ENCODE measurements around the gene VLDLR. TPM values are rescaled to one million over a fixed set of nuclear protein-coding genes. Genes with fewer than 3 reads are reported as not detected.

Gene VLDLR
- total and polyA plus RNA-seq, 3 experiments from 2014 or later, result 0.90 to 2.6 (median 2.5) TPM

DNA sequence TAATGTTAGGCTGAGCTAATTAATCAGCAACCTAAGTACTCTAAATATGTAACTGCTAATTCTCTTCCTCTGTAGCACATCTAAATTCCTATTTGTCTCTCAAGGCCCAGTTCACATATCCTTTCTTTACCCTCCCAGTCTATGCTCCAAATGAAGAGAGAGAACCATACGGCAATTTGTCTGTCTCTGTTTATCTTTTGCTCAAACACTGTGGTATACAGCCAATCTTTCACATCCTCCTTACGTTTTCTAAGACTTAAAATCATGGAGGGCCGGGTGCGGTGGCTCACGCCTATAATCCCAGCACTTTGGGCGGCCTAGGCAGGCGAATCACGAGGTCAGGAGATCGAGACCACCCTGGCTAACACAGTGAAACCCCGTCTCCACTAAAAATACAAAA lies 15.8 kb downstream of the VLDLR start:
- peaks cover 0 to 9% (median 0%) of the 10 kb centered on the region in 3 donors for H3K36me3 Mint-ChIP-seq
- H3K27ac ChIP-seq (ENCODE audit: low read depth, low read length), result no peak overlapping the region
- H3K4me3 Mint-ChIP-seq, result no peak overlapping the region

DNA sequence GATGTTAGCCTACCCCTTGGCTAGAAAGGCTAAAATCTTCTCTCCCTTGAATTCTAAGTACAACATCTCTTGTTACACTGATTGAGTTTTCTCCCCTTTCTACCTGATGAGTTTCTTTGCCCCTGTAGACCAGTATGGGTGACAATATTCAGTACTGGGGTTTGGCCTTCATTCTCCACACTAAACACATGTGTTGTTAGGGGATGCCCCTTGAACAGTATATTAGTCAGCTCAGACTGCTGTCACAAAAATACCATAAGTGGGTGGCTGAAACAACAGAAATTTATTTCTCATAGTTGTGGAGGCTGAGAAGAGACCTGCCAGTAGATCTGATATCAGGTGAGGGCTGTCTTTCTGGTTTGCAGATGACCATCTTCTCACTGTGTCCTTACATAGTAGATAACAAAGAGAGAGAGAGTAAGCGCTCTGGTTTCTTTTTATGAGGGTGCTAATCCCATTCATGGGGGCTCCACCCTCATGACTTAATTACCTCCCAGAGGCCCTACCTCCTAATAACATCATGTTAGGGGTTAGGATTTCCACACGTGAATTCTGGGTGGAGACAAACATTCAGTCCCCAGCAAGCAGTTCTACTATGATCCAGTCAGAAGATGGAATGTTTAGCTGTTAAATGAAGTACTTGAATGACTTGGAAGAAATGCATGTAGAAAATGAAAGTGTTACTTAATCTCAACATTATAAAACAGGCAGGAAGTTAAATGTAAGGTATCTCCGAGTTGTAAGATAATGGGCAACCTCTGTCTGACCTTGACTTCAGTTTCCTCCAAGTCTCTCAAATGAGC lies 17.5 kb downstream of the VLDLR start:
- POLR2A ChIA-PET, result no interaction called here
- no peaks in the 10 kb centered on the region for H3K9me3 Mint-ChIP-seq
- no peak for DNase-seq
- Histone ChIP-seq H3K4me3 (ENCODE audit: low read length) (no peak overlapping the region), H3K4me1 (ENCODE audit: insufficient read depth, low read length) (no peaks in the 10 kb centered on the region), H3K27me3 (ENCODE audit: insufficient read depth, low read length, poor library complexity, severe bottlenecking) (no peaks in the 10 kb centered on the region), H3K27ac (ENCODE audit: low read depth, low read length) (no peak overlapping the region), H3K36me3 (ENCODE audit: insufficient read depth, low read length) (no peaks in the 10 kb centered on the region), H3K9me3 (ENCODE audit: low read length) (no peaks in the 10 kb centered on the region)
- H3K27ac Mint-ChIP-seq, result no peak overlapping the region
- CTCF ChIA-PET, result no interaction called here
- no peak overlapping the region for H3K4me3 Mint-ChIP-seq
- peaks cover 1 to 5% of the 10 kb centered on the region in 2 donors for H3K27me3 Mint-ChIP-seq
- H3K36me3 Mint-ChIP-seq, result peaks cover 0 to 18% (median 3%) of the 10 kb centered on the region in 3 donors
- H3K4me1 Mint-ChIP-seq, result no peaks in the 10 kb centered on the region

More for the DNA sequence above, 15.8 kb downstream of the VLDLR start:
- no peaks in the 10 kb centered on the region for H3K9me3 ChIP-seq (ENCODE audit: low read length)
- H3K4me1 ChIP-seq (ENCODE audit: insufficient read depth, low read length), result no peaks in the 10 kb centered on the region
- Mint-ChIP-seq H3K27ac (no peak overlapping the region), H3K4me1 (no peaks in the 10 kb centered on the region), H3K9me3 (peaks cover 0 to 3% (median 0%) of the 10 kb centered on the region in 5 donors), H3K27me3 (peaks cover 1 to 5% of the 10 kb centered on the region in 2 donors)
- no peak for DNase-seq
- no peaks in the 10 kb centered on the region for H3K36me3 ChIP-seq (ENCODE audit: insufficient read depth, low read length)
- no peaks in the 10 kb centered on the region for H3K27me3 ChIP-seq (ENCODE audit: insufficient read depth, low read length, poor library complexity, severe bottlenecking)
- H3K4me3 ChIP-seq (ENCODE audit: low read length), result no peak overlapping the region
- POLR2A ChIA-PET, result no interaction called here
- CTCF ChIA-PET, result no interaction called here

DNA sequence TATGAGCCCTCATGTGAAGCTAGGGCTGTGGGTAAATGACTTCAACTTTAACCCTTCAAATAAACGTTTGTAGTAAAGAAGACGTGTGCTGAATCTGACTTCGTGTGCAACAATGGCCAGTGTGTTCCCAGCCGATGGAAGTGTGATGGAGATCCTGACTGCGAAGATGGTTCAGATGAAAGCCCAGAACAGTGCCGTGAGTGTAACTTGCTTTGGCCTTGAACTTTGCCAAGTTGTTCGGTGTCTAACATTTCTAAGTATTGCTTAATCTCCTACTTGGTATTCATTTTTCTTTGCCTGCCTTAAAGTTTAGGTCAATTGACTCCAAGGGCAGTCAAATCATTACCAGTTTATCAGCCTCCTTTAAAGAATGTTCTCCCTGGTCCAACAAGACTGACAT lies 18.2 kb downstream of the VLDLR start:
- H3K9me3 Mint-ChIP-seq, result no peaks in the 10 kb centered on the region
- H3K36me3 Mint-ChIP-seq, result peaks cover 0 to 18% (median 3%) of the 10 kb centered on the region in 3 donors
- Histone ChIP-seq H3K4me1 (ENCODE audit: insufficient read depth, low read length) (no peaks in the 10 kb centered on the region), H3K4me3 (ENCODE audit: low read length) (no peak overlapping the region), H3K9me3 (ENCODE audit: low read length) (no peaks in the 10 kb centered on the region), H3K27ac (ENCODE audit: low read depth, low read length) (no peak overlapping the region), H3K36me3 (ENCODE audit: insufficient read depth, low read length) (no peaks in the 10 kb centered on the region), H3K27me3 (ENCODE audit: insufficient read depth, low read length, poor library complexity, severe bottlenecking) (no peaks in the 10 kb centered on the region)
- DNase-seq, result no peak
- H3K27ac Mint-ChIP-seq, result no peak overlapping the region
- CTCF ChIA-PET, result no interaction called here
- no peak overlapping the region for H3K4me3 Mint-ChIP-seq
- H3K27me3 Mint-ChIP-seq, result peaks cover under 1 to 1% of the 10 kb centered on the region in 2 donors
- POLR2A ChIA-PET, result no interaction called here
- H3K4me1 Mint-ChIP-seq, result no peaks in the 10 kb centered on the region

DNA sequence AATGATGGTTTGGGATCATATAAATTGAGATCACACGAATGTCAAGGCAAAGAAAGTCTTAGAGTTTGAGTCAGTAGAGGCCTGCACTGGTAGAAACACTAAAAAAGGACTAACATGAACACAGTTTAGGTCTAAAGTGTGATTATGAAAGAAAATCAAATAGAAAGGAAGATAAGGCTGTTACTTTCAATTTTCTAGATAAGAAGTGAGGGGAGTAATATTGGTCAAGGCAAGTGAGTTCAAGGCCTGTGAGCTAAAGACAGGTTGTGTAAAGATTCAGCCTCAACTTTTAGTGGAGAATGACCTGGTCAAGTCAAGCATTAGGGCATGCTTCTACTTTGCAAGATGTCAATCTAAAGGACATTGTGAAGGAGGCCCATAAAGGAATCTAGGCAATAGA lies 19.0 kb downstream of the VLDLR start:
- Histone ChIP-seq H3K27ac (ENCODE audit: low read depth, low read length) (no peak overlapping the region), H3K36me3 (ENCODE audit: insufficient read depth, low read length) (no peaks in the 10 kb centered on the region), H3K27me3 (ENCODE audit: insufficient read depth, low read length, poor library complexity, severe bottlenecking) (no peaks in the 10 kb centered on the region), H3K4me3 (ENCODE audit: low read length) (no peak overlapping the region), H3K9me3 (ENCODE audit: low read length) (no peaks in the 10 kb centered on the region), H3K4me1 (ENCODE audit: insufficient read depth, low read length) (no peaks in the 10 kb centered on the region)
- Mint-ChIP-seq H3K27ac (no peak overlapping the region), H3K4me3 (no peak overlapping the region), H3K36me3 (peaks cover 0 to 18% (median 3%) of the 10 kb centered on the region in 3 donors), H3K4me1 (no peaks in the 10 kb centered on the region), H3K27me3 (peaks cover 0 to 1% of the 10 kb centered on the region in 2 donors), H3K9me3 (no peaks in the 10 kb centered on the region)
- ChIA-PET CTCF (no interaction called here), POLR2A (no interaction called here)
- no peak for DNase-seq

DNA sequence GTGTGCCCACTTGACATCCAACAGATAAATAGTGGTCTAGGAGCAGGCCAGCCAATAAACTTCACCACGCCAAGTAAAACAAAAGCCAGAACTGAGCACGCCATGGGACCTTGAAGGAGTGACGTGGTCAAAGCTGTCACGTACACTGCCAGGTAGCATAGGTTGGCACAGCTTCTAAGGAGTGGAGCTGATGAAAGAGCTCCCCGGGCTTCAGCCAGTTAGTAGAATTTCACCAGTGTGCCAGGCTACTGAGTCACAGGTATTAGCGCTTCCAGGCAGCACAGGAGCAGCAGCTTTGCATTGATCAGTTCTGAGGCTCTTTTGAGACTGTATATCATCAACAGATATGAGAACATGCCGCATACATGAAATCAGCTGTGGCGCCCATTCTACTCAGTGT lies 19.4 kb downstream of the VLDLR start:
- H3K36me3 ChIP-seq (ENCODE audit: insufficient read depth, low read length), result no peaks in the 10 kb centered on the region
- no peak overlapping the region for H3K27ac ChIP-seq (ENCODE audit: low read depth, low read length)
- H3K4me1 Mint-ChIP-seq, result no peaks in the 10 kb centered on the region
- CTCF ChIA-PET, result no interaction called here
- no peak for DNase-seq
- POLR2A ChIA-PET, result no interaction called here
- H3K4me1 ChIP-seq (ENCODE audit: insufficient read depth, low read length), result no peaks in the 10 kb centered on the region
- H3K27ac Mint-ChIP-seq, result no peak overlapping the region
- no peaks in the 10 kb centered on the region for H3K9me3 ChIP-seq (ENCODE audit: low read length)
- H3K27me3 Mint-ChIP-seq, result peaks cover 0 to 1% of the 10 kb centered on the region in 2 donors
- no peaks in the 10 kb centered on the region for H3K9me3 Mint-ChIP-seq
- H3K36me3 Mint-ChIP-seq, result peaks cover 0 to 18% (median 3%) of the 10 kb centered on the region in 3 donors
- no peak overlapping the region for H3K4me3 Mint-ChIP-seq
- no peaks in the 10 kb centered on the region for H3K27me3 ChIP-seq (ENCODE audit: insufficient read depth, low read length, poor library complexity, severe bottlenecking)
- H3K4me3 ChIP-seq (ENCODE audit: low read length), result no peak overlapping the region

DNA sequence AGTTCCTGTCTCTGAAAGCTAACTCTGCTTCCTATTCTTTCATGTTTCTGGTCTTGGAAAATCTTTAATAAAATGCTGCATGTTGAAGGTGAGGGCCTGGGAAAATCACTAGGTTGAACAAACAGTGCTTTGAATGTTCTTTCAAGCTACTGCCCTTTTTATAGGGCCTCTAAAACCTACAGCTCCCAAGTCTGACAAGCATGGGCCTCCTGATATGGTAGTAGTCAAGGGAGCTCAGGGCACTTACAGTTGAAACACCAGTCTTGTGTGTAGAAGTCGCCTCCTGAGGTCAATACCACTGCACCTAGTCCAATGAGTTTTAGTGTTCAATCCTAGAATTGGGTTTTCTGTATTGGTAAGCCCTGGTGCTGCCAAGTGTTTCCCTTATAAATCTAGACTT lies 20.5 kb downstream of the VLDLR start:
- Mint-ChIP-seq H3K9me3 (no peaks in the 10 kb centered on the region), H3K4me3 (no peak overlapping the region), H3K27me3 (peaks cover 0 to 1% of the 10 kb centered on the region in 2 donors), H3K4me1 (no peaks in the 10 kb centered on the region), H3K36me3 (peaks cover 0 to 18% (median 3%) of the 10 kb centered on the region in 3 donors), H3K27ac (no peak overlapping the region)
- Histone ChIP-seq H3K4me1 (ENCODE audit: insufficient read depth, low read length) (no peaks in the 10 kb centered on the region), H3K4me3 (ENCODE audit: low read length) (no peak overlapping the region), H3K27me3 (ENCODE audit: insufficient read depth, low read length, poor library complexity, severe bottlenecking) (no peaks in the 10 kb centered on the region), H3K36me3 (ENCODE audit: insufficient read depth, low read length) (no peaks in the 10 kb centered on the region), H3K9me3 (ENCODE audit: low read length) (no peaks in the 10 kb centered on the region), H3K27ac (ENCODE audit: low read depth, low read length) (no peak overlapping the region)
- ChIA-PET POLR2A (no interaction called here), CTCF (no interaction called here)
- no peak for DNase-seq

DNA sequence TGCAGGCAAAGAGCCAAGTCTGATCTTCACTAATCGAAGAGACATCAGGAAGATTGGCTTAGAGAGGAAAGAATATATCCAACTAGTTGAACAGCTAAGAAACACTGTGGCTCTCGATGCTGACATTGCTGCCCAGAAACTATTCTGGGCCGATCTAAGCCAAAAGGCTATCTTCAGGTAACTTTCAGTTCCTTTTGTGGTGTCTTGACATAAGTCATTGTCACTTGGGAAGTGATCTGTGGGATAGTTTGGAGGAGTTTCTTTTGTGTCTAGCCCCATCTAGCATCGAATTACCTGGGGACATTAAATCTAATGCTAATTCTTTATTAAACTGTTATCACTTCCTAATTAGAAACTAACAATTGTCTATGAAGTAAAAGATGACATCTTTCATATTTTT lies 24.0 kb downstream of the VLDLR start:
- Mint-ChIP-seq H3K27me3 (no peaks in the 10 kb centered on the region), H3K4me1 (no peaks in the 10 kb centered on the region), H3K36me3 (peaks cover 0 to 19% (median 3%) of the 10 kb centered on the region in 3 donors), H3K27ac (no peak overlapping the region), H3K4me3 (no peak overlapping the region), H3K9me3 (no peaks in the 10 kb centered on the region)
- Histone ChIP-seq H3K27me3 (ENCODE audit: insufficient read depth, low read length, poor library complexity, severe bottlenecking) (no peaks in the 10 kb centered on the region), H3K9me3 (ENCODE audit: low read length) (no peaks in the 10 kb centered on the region), H3K27ac (ENCODE audit: low read depth, low read length) (no peak overlapping the region), H3K36me3 (ENCODE audit: insufficient read depth, low read length) (no peaks in the 10 kb centered on the region), H3K4me3 (ENCODE audit: low read length) (no peak overlapping the region), H3K4me1 (ENCODE audit: insufficient read depth, low read length) (no peaks in the 10 kb centered on the region)
- POLR2A ChIA-PET, result no interaction called here
- CTCF ChIA-PET, result no interaction called here
- DNase-seq, result no peak

DNA sequence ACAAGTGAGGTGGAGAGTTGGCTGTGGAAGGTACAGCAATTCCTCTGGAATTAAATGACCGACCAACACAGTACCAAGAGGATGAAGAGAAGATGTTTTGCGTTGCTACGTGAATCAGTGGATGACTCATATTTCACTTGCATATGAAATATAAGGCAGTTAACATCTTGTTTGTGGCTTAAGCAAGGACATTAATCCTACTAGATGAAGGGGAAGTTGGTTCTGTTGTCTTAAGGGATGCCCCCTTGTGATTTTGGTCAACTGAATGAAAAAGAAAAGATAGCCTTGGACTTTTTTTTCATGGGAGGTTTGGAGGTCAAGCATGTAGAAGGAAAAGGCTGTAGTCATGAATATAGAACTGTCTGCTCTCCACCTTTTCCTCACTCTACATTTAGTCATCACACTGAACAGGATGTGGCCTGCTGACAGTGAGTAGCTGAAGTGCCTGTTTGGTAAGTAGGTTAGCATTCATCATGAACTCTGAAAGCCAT lies 33.9 kb downstream of the VLDLR start:
- Histone ChIP-seq H3K9me3 (ENCODE audit: low read length) (no peaks in the 10 kb centered on the region), H3K4me1 (ENCODE audit: insufficient read depth, low read length) (peaks cover 10% of the 10 kb centered on the region), H3K36me3 (ENCODE audit: insufficient read depth, low read length) (no peaks in the 10 kb centered on the region), H3K27me3 (ENCODE audit: insufficient read depth, low read length, poor library complexity, severe bottlenecking) (no peaks in the 10 kb centered on the region), H3K27ac (ENCODE audit: low read depth, low read length) (no peak overlapping the region), H3K4me3 (ENCODE audit: low read length) (no peak overlapping the region)
- CTCF ChIA-PET, result no interaction called here
- Mint-ChIP-seq H3K27me3 (no peaks in the 10 kb centered on the region), H3K4me1 (peaks cover 25 to 30% (median 28%) of the 10 kb centered on the region in 3 donors), H3K4me3 (peak overlapping the region in 5 of 7 donors; percentile 4 to 67 (median 46)), H3K36me3 (peaks cover 0 to 15% (median 1%) of the 10 kb centered on the region in 3 donors), H3K9me3 (no peaks in the 10 kb centered on the region), H3K27ac (peak overlapping the region; percentile 71 to 98 (median 92))
- peak in 4 of 5 donors; percentile 2 to 52 (median 23) for DNase-seq
- POLR2A ChIA-PET, result no interaction called here

All from CD8-positive, alpha-beta memory T cell (primary cell).